Natural killer cell (primary cell): ENCODE measurements around the gene TTI1. TPM values are rescaled to one million over a fixed set of nuclear protein-coding genes. Genes with fewer than 3 reads are reported as not detected.

ENCODE experiments used
- ATAC-seq, 3 donors: fragments of 150-1000 bp in 2 of 3; fragments of 200-7000 bp in 1 of 3; cut with Tn5 transposase; 1 replicate in 1 of 3; 2 replicates in 2 of 3; pipeline ENCODE4 v1.10.0; 2021; ENCODE audit warnings: mild to moderate bottlenecking in 2 of 3, moderate library complexity in 2 of 3
- DNase-seq, 2 donors: peaks; one replicate each; pipeline versions ENCODE4 v3.0.0 to v3.0.0-alpha.2; 2013 to 2021; ENCODE audit warnings: mixed read lengths in 1 of 2
- H3K27ac ChIP-seq: one replicate; pipeline ENCODE4 v1.5.1; 2013; ENCODE audit warnings: mild to moderate bottlenecking, low read length
- H3K27me3 ChIP-seq: one replicate; pipeline ENCODE4 v1.6.1; 2013; ENCODE audit warnings: low read length; ENCODE audit not compliant: control insufficient read depth, insufficient read depth
- H3K36me3 ChIP-seq: one replicate; pipeline ENCODE4 v1.6.1; 2013; ENCODE audit warnings: low read length; ENCODE audit not compliant: control insufficient read depth, insufficient read depth
- H3K4me1 ChIP-seq: one replicate; pipeline ENCODE4 v1.6.1; 2013; ENCODE audit warnings: low read length; ENCODE audit not compliant: control insufficient read depth, insufficient read depth
- H3K4me3 ChIP-seq: one replicate; pipeline ENCODE4 v1.5.1; 2013; ENCODE audit warnings: low read length
- H3K9me3 ChIP-seq: one replicate; pipeline ENCODE4 v1.6.1; 2013; ENCODE audit warnings: low read length; ENCODE audit not compliant: control insufficient read depth, insufficient read depth
- H3K27ac Mint-ChIP-seq, 2 donors: one replicate each; pipeline ENCODE4 v1.8.0; 2022; ENCODE audit warnings: mild to moderate bottlenecking in 2 of 2, mixed read lengths in 2 of 2, moderate library complexity in 1 of 2
- H3K27me3 Mint-ChIP-seq, 2 donors: one replicate each; pipeline ENCODE4 v1.8.0; 2022; ENCODE audit warnings: low read depth in 2 of 2, mixed read lengths in 2 of 2
- H3K36me3 Mint-ChIP-seq: one replicate; pipeline ENCODE4 v1.8.0; 2022; ENCODE audit warnings: mixed read lengths
- H3K4me1 Mint-ChIP-seq, 2 donors: one replicate each; pipeline ENCODE4 v1.8.0; 2022; ENCODE audit warnings: mixed read lengths in 2 of 2
- H3K4me3 Mint-ChIP-seq: one replicate; pipeline ENCODE4 v1.8.0; 2022; ENCODE audit warnings: mild to moderate bottlenecking, moderate library complexity, mixed read lengths
- H3K9me3 Mint-ChIP-seq, 2 donors: one replicate each; pipeline ENCODE4 v1.8.0; 2022; ENCODE audit warnings: mixed read lengths in 2 of 2
- CTCF ChIP-seq: fragments of 200-600 bp; IDR thresholded peaks from one replicate; pipeline ENCODE4 v1.8.0; 2022; ENCODE audit warnings: antibody characterized with exemption
- WGBS: methylation state at CpG from one replicate; pipeline ENCODE4 v1.1.7; 2013; ENCODE audit warnings: missing lambda C conversion rate; ENCODE audit not compliant: insufficient coverage; 5-methylcytosine and 5-hydroxymethylcytosine counted together
- intact Hi-C: fragments of 100-400 bp; cut with micrococcal nuclease; formaldehyde crosslinking; loops from one replicate; pipeline ENCODE4 v1.14.2; 2022
- total RNA-seq, 4 donors: library from RNA; stranded (reverse); fragments of 120-200 nt in 1 of 4; gene quantifications; one replicate each; pipeline versions ENCODE4 v1.2.3 to v1.2.4, GENCODE V29; 2013 to 2022

The TTI1 gene
- total RNA-seq, 3 donors from 2014 or later (not counting 1 experiment from before 2014, with no cell fraction given) = 15.9 to 23.9 (median 18.9) TPM

GRCh38 chr20:38018385-38018784 lies 14.9 kb downstream of the TTI1 start:
- no CpG with 5 or more reads among the region's 2 CpGs for WGBS
- Mint-ChIP-seq H3K36me3 (peaks cover 24% of the 10 kb centered on the region), H3K4me3 (no peak overlapping the region), H3K9me3 (peaks cover 3% of the 10 kb centered on the region in 2 donors), H3K4me1 (peaks cover 21 to 37% of the 10 kb centered on the region in 2 donors), H3K27ac (no peak overlapping the region), H3K27me3 (no peaks in the 10 kb centered on the region)
- no peaks in the 10 kb centered on the region for H3K4me1 ChIP-seq
- DNase-seq = no peak
- H3K27ac ChIP-seq = no peak overlapping the region
- H3K4me3 ChIP-seq = no peak overlapping the region
- H3K9me3 ChIP-seq = peaks cover 4% of the 10 kb centered on the region
- intact Hi-C loops = no loop called here
- ATAC-seq = no peak
- no peaks in the 10 kb centered on the region for H3K27me3 ChIP-seq
- peaks cover 28% of the 10 kb centered on the region for H3K36me3 ChIP-seq
- TF ChIP-seq CTCF = no peak

- WGBS = 100% methylated on average over 1 of the region's 1 CpG
Measured at GRCh38 chr20:38017959-38018358, 15.3 kb downstream of the TTI1 start.

GRCh38 chr20:38013887-38014286 lies 19.4 kb downstream of the TTI1 start:
- Mint-ChIP-seq H3K4me3 (no peak overlapping the region), H3K36me3 (peaks cover 39% of the 10 kb centered on the region), H3K9me3 (peaks cover 3% of the 10 kb centered on the region in 2 donors), H3K27ac (no peak overlapping the region), H3K4me1 (peaks cover 7 to 12% of the 10 kb centered on the region in 2 donors), H3K27me3 (no peaks in the 10 kb centered on the region)
- intact Hi-C loops = no loop called here
- no peak for TF ChIP-seq CTCF
- DNase-seq (no peak), ATAC-seq (no peak)
- H3K4me1 ChIP-seq = no peaks in the 10 kb centered on the region
- H3K4me3 ChIP-seq = no peak overlapping the region
- peaks cover 4% of the 10 kb centered on the region for H3K9me3 ChIP-seq
- H3K27ac ChIP-seq = no peak overlapping the region
- WGBS = 93% methylated on average over 2 of the region's 2 CpGs
- H3K36me3 ChIP-seq = peaks cover 59% of the 10 kb centered on the region
- no peaks in the 10 kb centered on the region for H3K27me3 ChIP-seq

More at GRCh38 chr20:38017959-38018358, 15.3 kb downstream of the TTI1 start:
- H3K27ac Mint-ChIP-seq = no peak overlapping the region
- H3K27me3 Mint-ChIP-seq = no peaks in the 10 kb centered on the region
- no peak for ATAC-seq
- H3K4me1 Mint-ChIP-seq = peaks cover 20 to 37% of the 10 kb centered on the region in 2 donors
- intact Hi-C loops = no loop called here
- Histone ChIP-seq H3K27me3 (no peaks in the 10 kb centered on the region), H3K36me3 (peaks cover 32% of the 10 kb centered on the region), H3K4me1 (no peaks in the 10 kb centered on the region), H3K9me3 (peaks cover 4% of the 10 kb centered on the region), H3K27ac (no peak overlapping the region), H3K4me3 (no peak overlapping the region)
- no peak overlapping the region for H3K4me3 Mint-ChIP-seq
- no peak for TF ChIP-seq CTCF
- peaks cover 3% of the 10 kb centered on the region in 2 donors for H3K9me3 Mint-ChIP-seq
- DNase-seq = no peak
- peaks cover 28% of the 10 kb centered on the region for H3K36me3 Mint-ChIP-seq

- no peaks in the 10 kb centered on the region for H3K4me1 ChIP-seq
- DNase-seq (no peak), ATAC-seq (no peak)
- H3K9me3 ChIP-seq = no peaks in the 10 kb centered on the region
- TF ChIP-seq CTCF = no peak
- WGBS = over 99% methylated on average over 8 of the region's 8 CpGs
- Mint-ChIP-seq H3K27me3 (no peaks in the 10 kb centered on the region), H3K9me3 (no peaks in the 10 kb centered on the region), H3K4me3 (no peak overlapping the region), H3K4me1 (peaks cover 6 to 14% of the 10 kb centered on the region in 2 donors), H3K36me3 (peaks cover 27% of the 10 kb centered on the region), H3K27ac (no peak overlapping the region)
- H3K27ac ChIP-seq = no peak overlapping the region
- peaks cover 51% of the 10 kb centered on the region for H3K36me3 ChIP-seq
- H3K4me3 ChIP-seq = no peak overlapping the region
- intact Hi-C loops = no loop called here
- no peaks in the 10 kb centered on the region for H3K27me3 ChIP-seq
Measured at GRCh38 chr20:38012332-38012731, 20.9 kb downstream of the TTI1 start.
